ENCODE measurements around the gene SIAH3.
"Not testable (repeated sequence)": the region's sequence is repeated elsewhere in the genome, so short reads cannot be mapped to it uniquely, and the experiment has no call there.

SIAH3 gene

GRCh38 chr13:45773944-45774343, 77.6 kb downstream of the SIAH3 start:
- no peak for TF ChIP-seq CTCF (IDR thresholded peaks at IDR 0.05; ENCODE audit: low read depth, low read length, missing control alignments)
- H3K4me3 ChIP-seq (replicated peaks; ENCODE audit: low read depth, low read length): no peak overlapping the region
- no peak for DNase-seq (ENCODE audit: extremely low read depth, low read depth)

GRCh38 chr13:45773236-45773635, 78.3 kb downstream of the SIAH3 start:
- no peak overlapping the region for H3K4me3 ChIP-seq (replicated peaks; ENCODE audit: low read depth, low read length)
- TF ChIP-seq CTCF (IDR thresholded peaks at IDR 0.05; ENCODE audit: low read depth, low read length, missing control alignments): no peak

GRCh38 chr13:45770886-45771285, 80.7 kb downstream of the SIAH3 start:
- DNase-seq (ENCODE audit: extremely low read depth, low read depth): no peak
- H3K4me3 ChIP-seq (replicated peaks; ENCODE audit: low read depth, low read length): no peak overlapping the region
- no peak for TF ChIP-seq CTCF (IDR thresholded peaks at IDR 0.05; ENCODE audit: low read depth, low read length, missing control alignments)

More at GRCh38 chr13:45773236-45773635, 78.3 kb downstream of the SIAH3 start:
- DNase-seq (ENCODE audit: extremely low read depth, low read depth): no peak

- DNase-seq (ENCODE audit: extremely low read depth, low read depth): no peak
- no peak overlapping the region for H3K4me3 ChIP-seq (replicated peaks; ENCODE audit: low read depth, low read length)
- no peak for TF ChIP-seq CTCF (IDR thresholded peaks at IDR 0.05; ENCODE audit: low read depth, low read length, missing control alignments)
Measured at GRCh38 chr13:45768656-45769479, 82.7 kb downstream of the SIAH3 start.

GRCh38 chr13:45765464-45765863, 86.1 kb downstream of the SIAH3 start:
- TF ChIP-seq CTCF (IDR thresholded peaks at IDR 0.05; ENCODE audit: low read depth, low read length, missing control alignments): no peak
- no peak overlapping the region for H3K4me3 ChIP-seq (replicated peaks; ENCODE audit: low read depth, low read length)
- DNase-seq (ENCODE audit: extremely low read depth, low read depth): no peak

GRCh38 chr13:45763419-45763818, 88.1 kb downstream of the SIAH3 start:
- H3K4me3 ChIP-seq (replicated peaks; ENCODE audit: low read depth, low read length): no peak overlapping the region
- no peak for TF ChIP-seq CTCF (IDR thresholded peaks at IDR 0.05; ENCODE audit: low read depth, low read length, missing control alignments)
- no peak for DNase-seq (ENCODE audit: extremely low read depth, low read depth)

GRCh38 chr13:45757589-45757988, 94.0 kb downstream of the SIAH3 start:
- not testable (repeated sequence) for DNase-seq (ENCODE audit: extremely low read depth, low read depth); H3K4me3 ChIP-seq (replicated peaks; ENCODE audit: low read depth, low read length)

GRCh38 chr13:45756498-45756897, 95.1 kb downstream of the SIAH3 start:
- DNase-seq (ENCODE audit: extremely low read depth, low read depth): not testable (repeated sequence)

More at GRCh38 chr13:45756498-45756897, 95.1 kb downstream of the SIAH3 start:
- H3K4me3 ChIP-seq (replicated peaks; ENCODE audit: low read depth, low read length): not testable (repeated sequence)
